Fibroblast of skin of right biceps (primary cell): ENCODE results near the gene SMIM24.

Experiments used
- DNase-seq: peaks from one replicate; pipeline ENCODE4 v3.0.0-alpha.2; 2013

Gene SMIM24

DNA sequence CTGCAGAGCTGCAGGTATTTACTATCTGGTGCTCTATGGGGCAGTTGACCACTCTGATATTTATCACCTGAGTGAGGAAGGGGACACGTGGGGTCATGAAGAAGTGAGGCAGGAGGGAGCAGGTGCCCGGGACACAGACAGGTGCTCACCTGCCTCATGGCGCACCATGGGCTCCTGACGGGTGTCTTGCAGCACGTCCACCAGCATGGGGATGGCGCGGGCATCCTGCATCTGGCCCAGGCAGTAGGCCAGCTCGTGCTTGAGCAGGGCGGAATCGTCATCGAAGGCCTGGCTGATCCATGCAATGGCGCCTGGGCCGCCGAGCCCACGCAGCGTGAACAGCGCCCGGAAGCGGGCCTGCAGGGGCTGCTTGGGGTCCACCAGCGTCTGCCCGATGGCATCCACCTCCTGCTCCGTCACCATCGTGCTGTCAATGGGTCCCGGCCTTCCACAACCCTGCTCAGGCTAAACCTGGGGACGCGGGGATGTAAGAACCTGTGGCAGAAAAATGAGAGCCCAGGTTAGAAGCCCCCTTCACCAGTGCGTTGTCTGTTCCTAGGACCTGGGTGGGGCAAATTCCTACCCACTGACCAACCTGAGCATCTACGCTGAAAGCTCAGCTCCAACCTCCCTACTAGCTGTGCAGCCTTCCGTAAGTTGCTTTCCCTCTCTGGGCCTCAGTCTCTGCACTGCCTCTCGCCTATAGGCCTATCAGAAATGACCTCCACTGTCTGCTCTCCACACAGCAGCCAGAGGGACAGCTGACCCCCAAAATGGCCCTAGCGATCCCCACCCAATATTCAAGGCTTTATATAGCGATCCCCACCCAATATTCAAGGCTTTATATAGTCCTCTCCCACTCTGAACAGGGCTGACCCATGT, 16.3 kb upstream of the SMIM24 start:
- no peak for DNase-seq

DNA sequence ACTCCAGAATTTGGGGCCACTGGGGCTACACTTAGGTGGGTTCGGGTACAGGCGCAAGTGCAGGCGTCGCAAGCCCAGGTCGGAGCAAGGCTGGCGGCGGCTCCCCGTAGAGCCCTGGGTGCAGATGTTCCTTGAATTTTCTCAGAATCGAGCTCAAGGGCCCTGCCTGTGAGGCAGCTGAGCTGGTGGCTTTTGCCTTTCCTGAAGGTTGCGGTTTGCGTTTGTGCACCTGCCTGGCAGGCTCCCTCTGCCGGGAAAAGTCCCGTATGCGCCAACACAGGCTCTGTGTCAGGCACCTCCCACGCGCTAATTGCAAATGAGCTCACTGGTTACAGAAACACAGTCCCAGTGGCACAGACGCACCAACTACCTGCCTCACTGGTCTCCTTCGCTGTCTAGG, 14.2 kb upstream of the SMIM24 start:
- DNase-seq: no peak

DNA sequence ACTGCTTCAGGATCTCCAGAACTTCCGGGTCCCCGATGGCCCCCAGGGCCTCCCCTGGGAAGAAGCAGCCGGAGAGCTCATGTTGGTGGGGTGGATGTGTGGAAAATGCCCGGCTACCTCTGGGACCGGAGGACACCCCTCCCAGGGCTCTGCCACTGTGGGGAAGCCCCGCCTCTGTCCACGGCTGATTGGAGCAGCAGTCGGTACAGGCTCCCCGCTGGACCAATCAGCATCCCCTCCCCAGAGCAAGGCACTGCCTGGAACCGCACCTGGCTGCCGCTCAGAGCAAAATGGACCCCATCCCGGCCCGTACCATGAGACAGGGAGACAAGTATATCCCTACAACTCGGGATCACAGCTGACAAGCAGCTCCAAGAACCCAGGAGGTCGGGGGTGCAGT, 13.7 kb upstream of the SMIM24 start:
- no peak for DNase-seq

DNA sequence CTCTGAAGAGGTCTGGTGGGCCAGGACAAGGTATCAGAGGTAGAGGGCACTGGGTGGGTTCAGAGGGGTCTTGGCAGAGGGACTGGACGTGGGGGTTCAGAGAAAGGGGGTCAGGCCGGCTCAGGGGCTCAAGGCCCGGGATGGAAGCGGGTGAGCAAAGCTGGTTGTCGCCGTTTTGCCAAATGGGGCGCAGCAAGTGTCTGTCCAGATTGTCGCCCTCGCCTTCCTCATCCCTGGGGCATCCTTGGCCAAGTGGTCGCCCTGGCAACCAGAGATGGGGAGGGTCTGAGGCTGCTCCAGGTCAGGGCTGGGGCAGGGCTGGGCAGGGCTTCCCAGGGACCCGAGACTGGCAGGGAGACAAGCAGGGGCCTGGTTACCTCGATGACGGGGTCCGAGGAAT, 13.3 kb upstream of the SMIM24 start:
- DNase-seq: no peak

DNA sequence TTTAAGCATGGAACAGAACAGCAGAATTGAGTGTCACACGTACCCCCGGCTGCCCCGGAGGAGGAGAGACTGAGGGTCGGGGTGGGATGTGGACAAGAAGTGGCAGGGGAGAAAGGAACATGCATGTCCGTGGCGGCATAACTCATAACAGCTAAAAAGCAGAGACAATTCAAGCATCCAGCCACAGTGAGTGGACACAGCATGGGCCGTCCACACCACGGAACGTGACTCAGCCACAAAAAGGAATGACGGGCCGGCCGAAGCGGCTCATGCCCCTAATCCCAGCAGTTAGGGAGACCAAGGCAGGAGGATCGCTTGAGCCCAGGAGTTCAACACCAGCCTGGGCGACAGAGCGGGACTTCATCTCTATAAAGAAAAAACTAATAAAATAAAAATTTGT, 12.6 kb upstream of the SMIM24 start:
- no peak for DNase-seq

DNA sequence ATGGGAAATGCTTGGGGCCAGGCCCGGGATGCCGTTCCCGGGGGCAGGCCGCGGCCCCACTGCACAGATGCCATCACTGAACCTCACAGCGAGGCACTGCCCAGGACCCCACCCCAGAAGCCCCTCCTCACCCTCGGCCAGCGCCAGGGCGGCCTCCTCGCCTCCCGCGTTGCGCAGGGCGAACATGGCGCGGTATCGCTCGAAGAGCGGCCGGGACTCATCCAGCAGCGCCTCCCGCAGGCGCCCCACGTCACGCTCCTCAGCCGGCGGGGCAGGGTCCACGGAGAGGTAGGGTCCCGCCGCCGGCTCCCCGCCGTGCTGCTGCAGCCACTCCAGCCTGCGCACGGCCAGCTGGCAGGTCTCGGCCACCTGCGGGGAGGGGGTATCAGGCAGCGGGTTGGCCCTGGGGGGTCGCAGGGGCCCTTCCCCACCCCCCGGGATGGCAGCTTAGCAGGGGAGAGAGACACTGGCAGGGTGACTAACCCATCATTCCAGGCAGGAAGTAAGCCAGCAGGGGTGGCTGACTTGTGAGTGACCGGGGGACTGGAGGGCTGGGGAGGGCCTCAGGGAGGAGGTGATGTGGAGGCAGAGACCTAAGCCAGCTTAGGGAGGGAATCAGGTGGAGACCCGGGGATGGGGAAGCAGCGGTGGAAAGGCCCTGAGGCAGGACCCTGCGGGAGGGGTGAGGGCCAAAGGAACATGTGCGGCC, 12.0 kb upstream of the SMIM24 start:
- no peak for DNase-seq

DNA sequence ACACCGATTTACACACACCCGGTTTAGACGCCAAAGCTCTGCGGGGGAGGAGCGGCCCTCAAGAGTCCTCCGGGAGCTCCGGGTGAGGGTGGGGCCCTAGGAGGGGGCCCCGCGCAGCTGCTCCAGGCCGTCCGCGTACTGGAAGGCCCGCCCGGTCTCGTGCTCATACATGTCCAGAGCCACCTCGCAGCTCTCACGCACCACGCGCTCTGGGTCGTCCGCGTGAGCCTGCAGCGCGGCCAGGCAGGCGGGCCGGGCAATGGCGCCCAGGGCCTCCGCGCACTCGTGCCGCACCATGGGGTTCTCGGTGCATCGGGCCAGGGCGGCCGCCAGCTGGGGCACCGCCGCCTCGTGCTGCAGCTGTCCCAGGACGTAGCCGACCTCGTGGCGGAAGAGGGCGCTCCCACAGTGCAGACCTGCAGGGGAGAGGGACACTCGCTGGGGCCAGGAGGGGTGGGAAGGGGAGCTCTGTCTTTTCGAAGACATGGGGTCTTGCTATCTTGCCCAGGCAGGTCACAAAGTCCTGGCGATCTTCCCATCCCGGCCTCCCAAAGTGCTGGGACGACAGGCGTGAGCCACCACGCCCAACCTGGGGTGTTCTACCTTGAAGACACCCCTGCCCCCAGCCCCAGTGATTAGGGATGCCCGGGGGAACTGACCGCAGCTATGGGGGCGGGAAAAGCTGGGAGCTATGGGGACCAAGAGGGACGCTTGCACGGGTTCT, 11.2 kb upstream of the SMIM24 start:
- DNase-seq: no peak

DNA sequence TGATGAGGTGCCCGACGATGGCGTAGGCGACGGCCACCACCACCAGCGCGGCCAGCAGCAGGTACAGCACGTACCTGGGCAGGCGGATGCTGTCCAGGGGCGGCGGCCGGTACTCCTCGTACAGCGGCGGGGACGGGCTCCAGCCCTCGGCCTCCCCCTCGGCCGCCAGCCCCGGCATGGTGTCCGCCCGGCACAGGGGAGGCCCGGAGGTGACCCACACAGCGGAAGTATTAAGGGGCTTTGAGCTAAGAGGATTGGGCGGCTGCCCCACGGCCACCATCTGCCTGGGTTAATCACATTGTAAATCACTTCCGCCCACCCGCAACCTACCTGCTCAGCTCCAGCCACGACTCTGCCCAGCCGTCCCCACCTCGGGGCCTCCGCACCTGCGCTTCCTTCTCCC, 2.9 kb upstream of the SMIM24 start, which contains the start of gene SMIM44:
Gene SMIM44, minus strand, starts transcription at position 216 of the 403 bp plus-strand sequence. Its CDS starts 38 bp downstream, at position 178.
- no peak for DNase-seq

DNA sequence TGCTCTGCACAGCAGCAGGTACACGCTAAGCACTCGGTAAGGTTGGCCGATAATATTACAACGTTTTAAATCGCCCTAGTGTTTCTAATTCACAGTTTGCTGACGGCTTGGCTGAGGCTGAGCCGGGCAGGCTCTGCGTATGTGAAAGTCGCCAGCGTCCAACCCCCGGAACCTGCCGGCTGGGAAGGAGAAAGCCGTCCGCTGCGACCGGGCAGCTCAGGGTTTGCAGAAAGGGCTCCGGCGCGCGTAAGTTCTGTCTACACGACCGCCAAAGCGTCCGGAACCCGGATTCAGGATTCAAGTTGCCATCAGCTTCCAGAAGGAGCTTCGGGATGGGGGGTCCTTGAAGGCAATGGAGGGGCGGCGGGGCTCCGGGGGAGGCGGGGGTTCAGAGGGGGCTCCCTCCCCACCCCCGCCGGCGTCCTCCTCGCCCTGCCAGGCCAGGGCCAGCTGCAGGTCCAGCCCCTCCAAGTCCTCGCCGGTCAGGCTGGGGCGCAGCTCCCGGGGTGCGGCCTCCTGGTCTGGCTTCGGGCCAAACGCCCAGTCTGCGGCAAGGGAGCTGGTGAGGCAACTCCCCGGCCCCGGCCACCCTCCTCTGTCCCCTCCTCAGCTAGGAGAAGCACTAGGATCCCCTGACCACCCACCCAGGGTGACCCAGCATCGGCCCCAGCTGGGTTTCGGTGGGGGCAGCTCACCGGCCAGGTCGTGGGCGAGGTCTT, 2.3 kb upstream of the SMIM24 start:
- DNase-seq: no peak

DNA sequence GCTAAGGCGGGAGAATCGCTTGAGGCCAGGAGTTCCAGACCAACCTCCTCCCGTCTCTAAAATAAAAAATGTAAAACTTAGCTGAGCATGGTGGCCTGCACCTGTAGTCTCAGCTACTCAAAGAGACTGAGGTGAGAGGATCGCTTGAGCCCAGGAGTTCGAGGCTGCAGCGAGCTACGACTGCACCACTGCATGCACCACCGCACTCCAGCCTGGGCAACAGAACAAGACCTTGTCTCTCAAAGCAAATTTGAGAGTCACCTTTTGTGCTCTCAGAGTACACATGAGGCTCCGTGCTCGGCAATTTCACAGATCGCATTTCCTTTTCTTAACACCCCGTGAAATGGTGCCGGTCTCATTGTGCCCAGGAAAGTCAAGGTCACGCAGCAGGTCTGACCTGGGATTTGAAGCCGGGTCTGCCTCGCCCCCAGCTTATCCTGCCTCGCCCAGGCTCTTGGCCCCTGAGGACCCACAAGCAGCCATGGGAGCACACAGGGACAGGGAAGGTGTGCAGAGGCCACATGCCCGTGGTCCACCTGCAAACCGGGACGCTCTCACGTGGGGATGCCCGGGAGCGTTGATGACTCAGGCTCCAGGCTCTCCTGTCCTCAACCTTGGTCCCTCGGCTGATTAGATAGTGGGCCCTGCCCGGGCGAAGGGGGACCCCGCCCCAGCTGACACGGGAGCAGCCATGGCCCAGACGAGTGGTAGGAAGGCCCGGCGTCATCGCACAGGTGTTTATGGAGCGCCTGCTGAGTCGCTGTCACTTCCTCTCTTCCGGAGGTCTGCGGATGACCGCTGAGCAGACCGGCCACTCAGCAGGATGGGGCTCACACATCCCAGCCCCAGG, 1.1 kb upstream of the SMIM24 start:
- DNase-seq: no peak

DNA sequence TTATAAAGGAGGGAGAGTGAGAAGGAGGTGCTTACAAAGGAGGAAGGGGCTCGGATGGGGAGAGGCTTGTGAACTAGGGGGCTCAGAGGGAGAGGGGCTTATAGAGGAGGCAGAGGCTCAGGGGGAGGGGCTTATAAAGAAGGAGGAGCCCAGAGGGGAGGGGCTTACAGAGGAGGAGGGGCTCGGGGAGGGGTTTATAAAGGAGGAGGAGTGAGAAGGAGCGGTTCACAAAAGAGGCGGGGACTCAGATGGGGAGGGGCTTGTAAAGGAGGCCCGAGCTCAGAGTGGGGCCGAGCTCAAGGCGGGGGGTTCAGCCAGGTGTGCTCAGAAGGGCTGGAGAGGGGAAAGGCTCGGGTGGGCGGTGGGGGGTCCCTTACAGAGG, 500 bp downstream of the SMIM24 start:
- DNase-seq: no peak

DNA sequence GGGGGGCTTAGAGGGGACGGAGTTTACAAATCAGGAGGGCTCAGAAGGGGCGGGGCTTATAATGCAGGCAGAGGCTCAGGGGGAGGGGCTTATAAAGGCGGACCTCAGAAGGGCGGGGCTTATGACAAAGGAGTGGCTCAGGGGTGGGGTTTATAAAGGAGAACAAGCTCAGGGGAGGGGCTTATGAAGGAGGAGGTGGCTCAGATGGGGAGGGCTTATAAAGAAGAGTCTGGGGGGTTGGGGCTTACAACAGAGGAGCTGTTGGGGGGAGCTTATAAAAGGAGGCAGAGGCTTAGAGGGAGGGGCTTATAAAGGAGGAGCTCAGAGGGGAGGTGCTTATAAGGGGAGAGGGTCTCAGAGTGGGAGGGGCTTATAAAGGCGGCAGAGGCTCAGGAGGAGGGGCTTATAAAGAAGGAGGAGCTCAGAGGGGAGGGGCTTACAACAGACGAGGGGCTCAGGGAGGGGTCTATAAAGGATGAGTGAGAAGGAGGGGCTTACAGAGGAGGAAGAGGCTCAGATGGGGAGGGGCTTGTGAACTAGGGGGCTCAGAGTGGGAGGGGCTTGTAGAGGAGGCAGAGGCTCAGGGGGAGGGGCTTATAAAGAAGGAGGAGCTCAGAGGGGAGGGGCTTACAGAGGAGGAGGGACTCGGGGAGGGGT, 1.0 kb downstream of the SMIM24 start:
- DNase-seq: no peak

DNA sequence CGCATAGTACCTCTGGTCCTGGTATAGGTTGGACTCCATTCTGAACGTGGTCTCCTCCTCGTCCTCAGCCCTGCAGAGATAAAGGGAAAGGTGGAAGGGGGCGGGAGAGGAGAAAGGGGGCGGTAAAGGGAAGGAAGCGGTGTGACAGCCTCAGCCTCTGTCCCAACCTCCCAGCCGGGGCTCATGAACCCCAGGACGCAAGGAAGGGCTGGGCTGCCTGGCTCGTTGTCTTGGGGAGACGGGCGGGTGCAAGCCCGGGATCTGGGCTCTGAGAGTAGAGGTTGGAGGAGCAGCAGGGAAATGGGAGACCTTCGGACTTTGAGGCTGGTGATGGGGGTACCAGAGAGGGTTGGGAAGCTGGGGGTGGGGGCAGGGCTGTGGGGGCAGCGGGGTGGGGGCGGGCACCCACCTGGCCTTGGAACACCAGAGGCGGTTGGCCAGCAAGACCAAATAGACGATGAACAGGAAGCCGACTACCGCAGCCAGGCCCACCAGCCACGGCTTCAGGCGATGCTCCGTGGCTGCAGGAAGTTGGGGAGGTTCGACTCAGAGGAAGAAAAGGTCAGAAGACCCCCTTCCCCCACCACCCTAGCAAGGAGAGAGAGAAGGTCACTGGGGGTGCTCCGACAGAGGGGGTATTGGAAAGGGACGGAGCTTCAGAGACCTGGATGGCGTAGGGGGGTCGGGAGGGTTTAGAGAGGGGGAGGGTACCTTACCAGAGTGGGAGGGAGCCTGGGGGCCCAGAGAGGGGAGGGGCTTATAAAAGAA, 1.7 kb downstream of the SMIM24 start:
- no peak for DNase-seq

DNA sequence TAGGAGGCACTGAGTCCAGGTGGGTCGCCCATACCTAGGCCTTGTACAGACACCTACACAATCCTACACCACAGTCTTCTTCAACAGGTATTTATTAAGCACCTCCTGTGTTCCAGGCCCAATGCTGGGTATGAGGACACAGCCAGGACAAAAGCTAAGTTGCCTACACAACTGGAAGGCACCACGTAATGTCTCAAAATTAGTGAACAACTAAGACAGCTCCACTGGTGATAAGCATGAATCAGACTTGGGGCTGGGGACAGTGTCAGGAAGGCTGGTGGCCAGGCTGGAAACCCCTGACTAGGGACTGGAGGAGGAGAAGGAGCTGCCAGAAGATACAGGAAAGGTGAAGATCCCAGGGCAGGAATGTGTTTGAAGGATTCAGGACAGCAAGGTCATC, 2.4 kb downstream of the SMIM24 start:
- no peak for DNase-seq

DNA sequence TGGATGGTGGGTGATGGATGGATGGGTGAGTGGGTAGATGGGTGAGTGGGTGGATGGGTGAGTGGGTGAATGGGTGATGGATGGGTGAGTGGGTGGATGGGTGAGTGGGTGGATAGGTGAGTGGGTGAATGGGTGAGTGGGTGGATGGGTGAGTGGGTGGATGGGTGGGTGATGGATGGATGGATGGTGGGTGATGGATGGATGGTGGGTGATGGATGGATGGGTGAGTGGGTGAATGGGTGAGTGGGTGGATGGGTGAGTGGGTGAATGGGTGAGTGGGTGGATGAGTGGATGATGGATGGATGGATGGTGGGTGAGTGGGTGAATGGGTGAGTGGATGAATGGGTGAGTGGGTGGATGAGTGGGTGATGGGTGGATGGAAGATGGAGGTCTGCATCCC, 2.8 kb downstream of the SMIM24 start:
- DNase-seq: no peak

DNA sequence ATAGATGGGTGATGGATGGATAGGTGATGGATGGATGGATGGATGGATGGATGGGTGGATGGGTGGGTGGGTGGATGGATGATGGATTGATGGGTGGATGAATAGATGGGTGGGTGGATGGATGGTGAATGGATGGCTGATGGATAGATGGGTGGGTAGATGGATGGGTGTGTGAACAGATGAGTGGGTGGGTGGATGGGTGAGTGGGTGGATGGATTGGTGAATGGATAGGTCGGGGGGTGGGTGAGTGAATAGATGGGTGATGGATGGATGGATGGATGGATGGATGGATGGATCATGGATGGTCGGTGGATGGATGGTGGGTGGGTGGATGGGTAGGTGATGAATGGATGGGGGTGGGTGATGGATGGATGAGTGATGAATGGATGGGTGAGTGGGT, 3.5 kb downstream of the SMIM24 start:
- no peak for DNase-seq

DNA sequence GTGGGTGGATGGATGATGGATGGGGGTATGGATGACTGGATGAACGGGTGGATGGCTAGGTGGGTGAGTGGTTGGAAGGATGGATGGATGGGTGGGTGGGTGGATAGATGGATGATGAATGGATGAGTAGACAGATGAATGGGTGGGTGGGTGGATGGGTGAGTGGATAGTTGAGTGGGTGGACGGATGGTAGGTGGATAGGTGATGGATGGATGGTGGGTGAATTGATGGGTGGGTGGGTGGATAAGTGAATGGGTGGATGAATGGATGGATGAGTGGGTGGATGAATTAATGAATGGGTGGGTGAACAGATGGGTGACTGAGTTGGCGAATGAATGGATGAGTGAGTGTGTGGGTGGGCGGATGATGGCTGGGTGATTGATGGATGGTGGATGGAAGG, 4.9 kb downstream of the SMIM24 start:
- DNase-seq: no peak

DNA sequence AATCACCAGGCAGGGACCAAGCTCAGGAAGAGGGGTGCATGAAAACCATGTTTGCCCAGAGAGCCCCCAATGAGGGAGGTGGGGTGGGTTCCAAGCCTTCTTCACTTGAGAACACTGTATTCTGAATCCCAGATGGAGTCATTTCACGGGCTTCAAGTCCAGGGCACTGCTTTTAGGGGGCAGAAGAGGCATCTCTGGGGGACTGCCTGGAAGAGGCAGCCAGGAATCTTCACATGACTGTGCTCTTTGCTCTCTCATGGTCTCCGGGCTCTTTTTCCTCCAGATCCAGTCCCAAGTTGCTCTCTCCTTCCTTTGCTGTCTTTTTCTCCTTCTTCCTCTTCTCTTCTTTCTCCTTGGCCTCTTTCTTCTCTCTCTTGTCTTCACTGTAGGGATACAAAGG, 5.7 kb downstream of the SMIM24 start:
- no peak for DNase-seq

DNA sequence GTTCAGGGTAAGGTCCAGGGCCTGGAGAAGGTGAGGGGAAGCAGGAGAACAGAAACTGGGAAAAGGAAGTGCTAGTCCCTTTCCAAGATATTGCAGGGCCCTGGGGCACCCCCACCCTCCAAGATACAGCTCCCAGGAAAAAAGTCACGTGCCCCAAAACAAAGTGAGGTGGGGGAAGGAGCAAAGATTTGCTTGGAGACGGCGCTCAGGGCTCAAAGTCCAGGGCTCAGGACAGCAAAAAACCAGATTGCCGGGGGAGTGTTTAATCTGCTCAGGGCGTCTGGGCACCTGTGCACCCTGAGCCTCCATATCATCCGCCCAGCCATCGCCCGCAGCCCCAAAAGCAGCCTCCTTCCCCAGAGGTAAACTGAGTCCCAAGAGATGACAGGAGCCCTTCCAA, 6.3 kb downstream of the SMIM24 start:
- no peak for DNase-seq

DNA sequence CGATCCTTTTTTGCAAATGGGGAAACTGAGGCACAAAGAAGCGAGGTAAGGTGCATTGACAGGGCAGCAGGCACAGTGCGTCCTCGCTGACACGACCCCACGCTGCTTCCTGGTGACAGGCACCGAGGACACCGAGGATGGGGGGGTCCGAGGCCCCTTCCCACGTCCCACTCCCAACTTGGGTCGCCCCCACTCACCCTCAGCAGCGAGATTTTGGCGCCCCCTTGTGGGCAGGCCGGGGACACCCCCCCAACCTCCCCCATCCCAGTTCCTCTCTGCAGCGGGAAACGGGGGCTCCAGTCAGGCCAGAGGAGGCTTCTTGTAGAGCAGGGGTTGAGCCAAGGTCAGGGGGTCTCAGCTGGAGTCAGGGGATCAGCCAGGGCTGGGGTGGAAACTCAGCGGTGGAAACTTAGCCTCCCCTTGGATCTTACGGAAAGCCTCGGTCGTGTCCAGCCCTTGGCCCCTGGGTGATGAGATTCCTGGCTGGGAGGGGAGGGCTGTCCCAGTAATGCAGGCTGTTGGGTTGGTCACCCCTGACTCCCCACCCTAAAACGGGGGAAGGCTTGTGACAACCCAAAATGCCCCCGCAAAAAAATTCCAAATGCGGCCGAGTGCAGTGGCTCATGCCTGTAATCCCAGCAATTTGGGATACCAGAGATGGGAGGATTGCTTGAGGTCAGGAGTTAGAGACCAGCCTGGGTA, 8.2 kb downstream of the SMIM24 start:
- no peak for DNase-seq
